ENCODE data around the gene FAM170B. TPM values are rescaled to one million over a fixed set of nuclear protein-coding genes. Genes with fewer than 3 reads are reported as not detected.

Gene FAM170B
- total RNA-seq, 1 experiment from 2014 or later: not detected

- no peak for DNase-seq (ENCODE audit: low spot score)
- ChIA-PET POLR2A (no interaction called here), CTCF (interaction anchor here (0.7 kb wide), 1 partner anchor 319 kb away, joined by 3 read pairs; no protein-coding TSS in a partner anchor)
- no peak for ATAC-seq
- H3K27ac Mint-ChIP-seq: no peak overlapping the region
- H3K4me1 Mint-ChIP-seq: peaks cover 7% of the 10 kb centered on the region
- H3K36me3 Mint-ChIP-seq: peaks cover 13% of the 10 kb centered on the region
- H3K27me3 Mint-ChIP-seq (ENCODE audit: low read depth): no peaks in the 10 kb centered on the region
- H3K4me3 Mint-ChIP-seq: no peak overlapping the region
- H3K9me3 Mint-ChIP-seq: peaks cover 20% of the 10 kb centered on the region
- TF ChIP-seq SP1 (CRISPR knock-in tag; conservative IDR thresholded peaks at IDR 0.05) (no peak), ZNF423 (CRISPR knock-in tag; IDR thresholded peaks at IDR 0.05) (no peak), SMAD4 (CRISPR knock-in tag; IDR thresholded peaks at IDR 0.05) (no peak), SMAD3 (CRISPR knock-in tag; IDR thresholded peaks at IDR 0.05; ENCODE audit: borderline replicate concordance) (no peak), STAT6 (CRISPR knock-in tag; conservative IDR thresholded peaks at IDR 0.05; ENCODE audit: low read depth) (no peak)
These were observed 44.1 kb downstream of the FAM170B start for GRCh38 chr10:49089557-49090188.

GRCh38 chr10:49089152-49089551 lies 44.7 kb downstream of the FAM170B start:
- H3K27me3 Mint-ChIP-seq (ENCODE audit: low read depth): no peaks in the 10 kb centered on the region
- DNase-seq (ENCODE audit: low spot score): no peak
- H3K36me3 Mint-ChIP-seq: peaks cover 13% of the 10 kb centered on the region
- H3K4me3 Mint-ChIP-seq: no peak overlapping the region
- H3K4me1 Mint-ChIP-seq: peaks cover 7% of the 10 kb centered on the region
- peaks cover 20% of the 10 kb centered on the region for H3K9me3 Mint-ChIP-seq
- ChIA-PET POLR2A (no interaction called here), CTCF (interaction anchor here (0.7 kb wide), 1 partner anchor 319 kb away, joined by 3 read pairs; no protein-coding TSS in a partner anchor)
- peak; percentile 46; the same call in 1 of the 2 replicates for ATAC-seq
- TF ChIP-seq GABPB1 (CRISPR knock-in tag; IDR thresholded peaks at IDR 0.05) (no peak), ETV6 (CRISPR knock-in tag; IDR thresholded peaks at IDR 0.05) (no peak), ZNF317 (CRISPR knock-in tag; IDR thresholded peaks at IDR 0.05; ENCODE audit: borderline replicate concordance, low read depth) (no peak), SMAD4 (CRISPR knock-in tag; IDR thresholded peaks at IDR 0.05) (no peak), ZBTB43 (CRISPR knock-in tag; IDR thresholded peaks at IDR 0.05) (no peak), FOXP1 (CRISPR knock-in tag; IDR thresholded peaks at IDR 0.05; ENCODE audit: borderline replicate concordance) (no peak), CDX4 (CRISPR knock-in tag; IDR thresholded peaks at IDR 0.05; ENCODE audit: borderline replicate concordance) (no peak), IRF1 (CRISPR knock-in tag; IDR thresholded peaks at IDR 0.05) (no peak), FOXK1 (CRISPR knock-in tag; IDR thresholded peaks at IDR 0.05) (no peak), RELA (CRISPR knock-in tag; IDR thresholded peaks at IDR 0.05; ENCODE audit: borderline replicate concordance) (no peak), PRDM15 (CRISPR knock-in tag; IDR thresholded peaks at IDR 0.05) (no peak), ZNF512 (CRISPR knock-in tag; IDR thresholded peaks at IDR 0.05; ENCODE audit: borderline replicate concordance) (no peak), HMGXB4 (CRISPR knock-in tag; IDR thresholded peaks at IDR 0.05) (no peak)
- H3K27ac Mint-ChIP-seq: no peak overlapping the region
